Thyroid gland (tissue), 4 donors: Measurements from ENCODE around the gene BPIFA1.

Experiments used
- CTCF ChIP-seq, 6 experiments: fragments of 200-600 bp in 3 of 6; fragments of 450-650 bp in 3 of 6; sonication (generic) in 3 of 6; IDR thresholded peaks; one replicate each; pipeline ENCODE4 v1.5.1; 2016 to 2019; ENCODE audit warnings: antibody characterized with exemption in 6 of 6, mild to moderate bottlenecking in 2 of 6, inconsistent platforms in 1 of 6, moderate library complexity in 1 of 6
- POLR2A ChIP-seq, 2 donors: fragments of 450-650 bp; IDR thresholded peaks; one replicate each; pipeline ENCODE4 v1.6.1; 2017; ENCODE audit warnings: antibody characterized with exemption in 2 of 2, mild to moderate bottlenecking in 2 of 2, moderate library complexity in 1 of 2

GRCh38 chr20:33273117-33273851 lies 37.5 kb downstream of the BPIFA1 start:
- TF ChIP-seq POLR2A (IDR thresholded peaks at IDR 0.05) (no peak), CTCF (IDR thresholded peaks at IDR 0.05) (no peak)
